Measurements from ENCODE around the gene USP17L17.
"Not testable (repeated sequence)": the region's sequence is repeated elsewhere in the genome, so short reads cannot be mapped to it uniquely, and the experiment has no call there.

Gene USP17L17

DNA sequence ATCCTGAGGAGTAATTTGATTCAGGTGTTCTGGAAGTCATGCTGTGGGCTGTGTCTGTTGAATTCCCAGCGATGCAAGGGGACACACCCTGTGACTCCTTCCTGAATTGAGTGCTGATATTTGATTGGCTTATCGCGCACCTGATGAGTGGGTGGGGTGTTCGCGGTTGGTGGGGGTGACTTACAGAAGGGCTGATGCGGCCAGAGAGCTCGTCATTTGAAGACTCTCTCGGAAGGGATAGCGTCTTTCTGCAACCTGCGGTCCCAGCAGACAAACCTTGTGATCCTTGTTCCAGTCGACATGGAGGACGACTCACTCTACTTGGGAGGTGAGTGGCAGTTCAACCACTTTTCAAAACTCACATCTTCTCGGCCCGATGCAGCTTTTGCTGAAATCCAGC is at the start of gene USP17L17:
TSS of gene USP17L17 (plus strand) at position 301 of the 400 bp plus-strand sequence. CDS start at position 301, 0 bp downstream.
- not testable (repeated sequence) for DNase-seq (ENCODE audit: extremely low read depth in 1 of 2, low read depth in 1 of 2)

DNA sequence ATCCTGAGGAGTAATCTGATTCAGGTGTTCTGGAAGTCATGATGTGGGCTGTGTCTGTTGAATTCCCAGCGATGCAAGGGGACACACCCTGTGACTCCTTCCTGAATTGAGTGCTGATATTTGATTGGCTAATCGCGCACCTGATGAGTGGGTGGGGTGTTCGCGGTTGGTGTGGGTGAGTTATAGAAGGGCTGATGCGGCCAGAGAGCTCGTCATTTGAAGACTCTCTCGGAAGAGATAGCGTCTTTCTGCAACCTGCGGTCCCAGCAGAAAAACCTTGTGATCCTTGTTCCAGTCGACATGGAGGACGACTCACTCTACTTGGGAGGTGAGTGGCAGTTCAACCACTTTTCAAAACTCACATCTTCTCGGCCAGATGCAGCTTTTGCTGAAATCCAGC is 33.3 kb upstream of the USP17L17 start, which contains the start of gene USP17L10:
TSS of gene USP17L10 (plus strand) at position 301 of the 400 bp plus-strand sequence. CDS start at position 301, 0 bp downstream.
- DNase-seq (ENCODE audit: extremely low read depth in 1 of 2, low read depth in 1 of 2), result not testable (repeated sequence)

GRCh38 chr4:9214701-9215100 is 29.0 kb upstream of the USP17L17 start:
- not testable (repeated sequence) for DNase-seq (ENCODE audit: extremely low read depth in 1 of 2, low read depth in 1 of 2)

GRCh38 chr4:9215105-9215504 is 28.6 kb upstream of the USP17L17 start, which contains the start of gene USP17L11:
USP17L11 (plus strand) TSS chr4:9215405; CDS start chr4:9215405, 0 bp downstream.
- not testable (repeated sequence) for DNase-seq (ENCODE audit: extremely low read depth in 1 of 2, low read depth in 1 of 2)

DNA sequence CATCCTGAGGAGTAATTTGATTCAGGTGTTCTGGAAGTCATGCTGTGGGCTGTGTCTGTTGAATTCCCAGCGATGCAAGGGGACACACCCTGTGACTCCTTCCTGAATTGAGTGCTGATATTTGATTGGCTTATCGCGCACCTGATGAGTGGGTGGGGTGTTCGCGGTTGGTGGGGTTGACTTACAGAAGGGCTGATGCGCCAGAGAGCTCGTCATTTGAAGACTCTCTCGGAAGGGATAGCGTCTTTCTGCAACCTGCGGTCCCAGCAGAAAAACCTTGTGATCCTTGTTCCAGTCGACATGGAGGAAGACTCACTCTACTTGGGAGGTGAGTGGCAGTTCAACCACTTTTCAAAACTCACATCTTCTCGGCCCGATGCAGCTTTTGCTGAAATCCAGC is 23.8 kb upstream of the USP17L17 start, which contains the start of gene USP17L12:
TSS of gene USP17L12 (plus strand) at position 301 of the 400 bp plus-strand sequence. CDS start at position 301, 0 bp downstream.
- DNase-seq (ENCODE audit: extremely low read depth in 1 of 2, low read depth in 1 of 2), result not testable (repeated sequence)

DNA sequence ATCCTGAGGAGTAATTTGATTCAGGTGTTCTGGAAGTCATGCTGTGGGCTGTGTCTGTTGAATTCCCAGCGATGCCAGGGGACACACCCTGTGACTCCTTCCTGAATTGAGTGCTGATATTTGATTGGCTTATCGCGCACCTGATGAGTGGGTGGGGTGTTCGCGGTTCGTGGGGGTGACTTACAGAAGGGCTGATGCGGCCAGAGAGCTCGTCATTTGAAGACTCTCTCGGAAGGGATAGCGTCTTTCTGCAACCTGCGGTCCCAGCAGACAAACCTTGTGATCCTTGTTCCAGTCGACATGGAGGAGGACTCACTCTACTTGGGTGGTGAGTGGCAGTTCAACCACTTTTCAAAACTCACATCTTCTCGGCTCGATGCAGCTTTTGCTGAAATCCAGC is 19.1 kb upstream of the USP17L17 start, which contains the start of gene USP17L13:
TSS of gene USP17L13 (plus strand) at position 301 of the 400 bp plus-strand sequence. CDS start at position 301, 0 bp downstream.
- DNase-seq (ENCODE audit: extremely low read depth in 1 of 2, low read depth in 1 of 2), result not testable (repeated sequence)

DNA sequence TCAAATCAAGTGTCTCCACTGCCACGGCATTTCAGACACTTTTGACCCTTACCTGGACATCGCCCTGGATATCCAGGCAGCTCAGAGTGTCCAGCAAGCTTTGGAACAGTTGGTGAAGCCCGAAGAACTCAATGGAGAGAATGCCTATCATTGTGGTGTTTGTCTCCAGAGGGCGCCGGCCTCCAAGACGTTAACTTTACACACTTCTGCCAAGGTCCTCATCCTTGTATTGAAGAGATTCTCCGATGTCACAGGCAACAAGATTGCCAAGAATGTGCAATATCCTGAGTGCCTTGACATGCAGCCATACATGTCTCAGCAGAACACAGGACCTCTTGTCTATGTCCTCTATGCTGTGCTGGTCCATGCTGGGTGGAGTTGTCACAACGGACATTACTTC is 13.4 kb upstream of the USP17L17 start:
- not testable (repeated sequence) for DNase-seq (ENCODE audit: extremely low read depth in 1 of 2, low read depth in 1 of 2)

DNA sequence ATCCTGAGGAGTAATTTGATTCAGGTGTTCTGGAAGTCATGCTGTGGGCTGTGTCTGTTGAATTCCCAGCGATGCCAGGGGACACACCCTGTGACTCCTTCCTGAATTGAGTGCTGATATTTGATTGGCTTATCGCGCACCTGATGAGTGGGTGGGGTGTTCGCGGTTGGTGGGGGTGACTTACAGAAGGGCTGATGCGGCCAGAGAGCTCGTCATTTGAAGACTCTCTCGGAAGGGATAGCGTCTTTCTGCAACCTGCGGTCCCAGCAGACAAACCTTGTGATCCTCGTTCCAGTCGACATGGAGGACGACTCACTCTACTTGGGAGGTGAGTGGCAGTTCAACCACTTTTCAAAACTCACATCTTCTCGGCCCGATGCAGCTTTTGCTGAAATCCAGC is 9.6 kb upstream of the USP17L17 start, which contains the start of gene USP17L15:
TSS of gene USP17L15 (plus strand) at position 301 of the 400 bp plus-strand sequence. CDS start at position 301, 0 bp downstream.
- DNase-seq (ENCODE audit: extremely low read depth in 1 of 2, low read depth in 1 of 2), result not testable (repeated sequence)

DNA sequence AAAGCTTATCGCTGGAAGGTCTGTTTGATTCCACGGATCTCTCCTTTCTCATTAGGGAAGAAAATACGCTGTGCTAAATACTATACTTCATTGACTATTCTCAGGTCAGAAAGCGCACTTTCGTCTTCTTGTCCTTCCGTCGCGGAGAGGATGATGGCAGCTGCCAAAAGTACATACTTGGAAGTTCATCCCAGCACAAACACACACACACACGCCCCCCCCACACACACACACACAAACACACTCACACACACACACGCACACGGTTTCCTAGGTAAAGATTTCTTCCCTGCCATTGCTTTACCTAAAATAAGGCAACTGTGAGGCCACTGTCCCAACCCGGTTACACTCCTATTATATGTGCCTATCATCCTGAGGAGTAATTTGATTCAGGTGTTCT is 5.2 kb upstream of the USP17L17 start:
- DNase-seq (ENCODE audit: extremely low read depth in 1 of 2, low read depth in 1 of 2), result not testable (repeated sequence)

GRCh38 chr4:9247953-9248680 is 4.4 kb downstream of the USP17L17 start, which contains the start of gene USP17L18:
USP17L18 (plus strand) TSS chr4:9248630; CDS start chr4:9248630, 0 bp downstream.
- DNase-seq (ENCODE audit: extremely low read depth in 1 of 2, low read depth in 1 of 2), result peak in 1 of 2 donors; percentile 0

DNA sequence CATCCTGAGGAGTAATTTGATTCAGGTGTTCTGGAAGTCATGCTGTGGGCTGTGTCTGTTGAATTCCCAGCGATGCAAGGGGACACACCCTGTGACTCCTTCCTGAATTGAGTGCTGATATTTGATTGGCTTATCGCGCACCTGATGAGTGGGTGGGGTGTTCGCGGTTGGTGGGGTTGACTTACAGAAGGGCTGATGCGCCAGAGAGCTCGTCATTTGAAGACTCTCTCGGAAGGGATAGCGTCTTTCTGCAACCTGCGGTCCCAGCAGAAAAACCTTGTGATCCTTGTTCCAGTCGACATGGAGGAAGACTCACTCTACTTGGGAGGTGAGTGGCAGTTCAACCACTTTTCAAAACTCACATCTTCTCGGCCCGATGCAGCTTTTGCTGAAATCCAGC is 9.4 kb downstream of the USP17L17 start, which contains the start of gene USP17L19:
TSS of gene USP17L19 (plus strand) at position 301 of the 400 bp plus-strand sequence. CDS start at position 301, 0 bp downstream.
- DNase-seq (ENCODE audit: extremely low read depth in 1 of 2, low read depth in 1 of 2), result not testable (repeated sequence)

GRCh38 chr4:9257824-9258223 is 14.1 kb downstream of the USP17L17 start, which contains the start of gene USP17L20:
USP17L20 (plus strand) TSS chr4:9258124; CDS start chr4:9258124, 0 bp downstream.
- DNase-seq (ENCODE audit: extremely low read depth in 1 of 2, low read depth in 1 of 2), result not testable (repeated sequence)

- not testable (repeated sequence) for DNase-seq (ENCODE audit: extremely low read depth in 1 of 2, low read depth in 1 of 2)
Observed at GRCh38 chr4:9262572-9262971, 18.9 kb downstream of the USP17L17 start, which contains the start of gene USP17L21. USP17L21 (plus strand) TSS chr4:9262872; CDS start chr4:9262872, 0 bp downstream.

DNA sequence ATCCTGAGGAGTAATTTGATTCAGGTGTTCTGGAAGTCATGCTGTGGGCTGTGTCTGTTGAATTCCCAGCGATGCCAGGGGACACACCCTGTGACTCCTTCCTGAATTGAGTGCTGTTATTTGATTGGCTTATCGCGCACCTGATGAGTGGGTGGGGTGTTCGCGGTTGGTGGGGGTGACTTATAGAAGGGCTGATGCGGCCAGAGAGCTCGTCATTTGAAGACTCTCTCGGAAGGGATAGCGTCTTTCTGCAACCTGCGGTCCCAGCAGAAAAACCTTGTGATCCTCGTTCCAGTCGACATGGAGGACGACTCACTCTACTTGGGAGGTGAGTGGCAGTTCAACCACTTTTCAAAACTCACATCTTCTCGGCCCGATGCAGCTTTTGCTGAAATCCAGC is 23.6 kb downstream of the USP17L17 start, which contains the start of gene USP17L22:
TSS of gene USP17L22 (plus strand) at position 301 of the 400 bp plus-strand sequence. CDS start at position 301, 0 bp downstream.
- not testable (repeated sequence) for DNase-seq (ENCODE audit: extremely low read depth in 1 of 2, low read depth in 1 of 2)

- peak in 1 of 2 donors; percentile 3 for DNase-seq (ENCODE audit: extremely low read depth in 1 of 2, low read depth in 1 of 2)
Observed at GRCh38 chr4:9271719-9272118, 28.0 kb downstream of the USP17L17 start.

Data from activated CD8-positive, alpha-beta memory T cell treated with anti-CD3 and anti-CD28 coated beads for 1 hour (primary cell).